ENCODE measurements around the gene CEP76.

The CEP76 gene

GRCh38 chr18:12701161-12701560, 1.4 kb downstream of the CEP76 start:
- TF ChIP-seq, protein P1, sequence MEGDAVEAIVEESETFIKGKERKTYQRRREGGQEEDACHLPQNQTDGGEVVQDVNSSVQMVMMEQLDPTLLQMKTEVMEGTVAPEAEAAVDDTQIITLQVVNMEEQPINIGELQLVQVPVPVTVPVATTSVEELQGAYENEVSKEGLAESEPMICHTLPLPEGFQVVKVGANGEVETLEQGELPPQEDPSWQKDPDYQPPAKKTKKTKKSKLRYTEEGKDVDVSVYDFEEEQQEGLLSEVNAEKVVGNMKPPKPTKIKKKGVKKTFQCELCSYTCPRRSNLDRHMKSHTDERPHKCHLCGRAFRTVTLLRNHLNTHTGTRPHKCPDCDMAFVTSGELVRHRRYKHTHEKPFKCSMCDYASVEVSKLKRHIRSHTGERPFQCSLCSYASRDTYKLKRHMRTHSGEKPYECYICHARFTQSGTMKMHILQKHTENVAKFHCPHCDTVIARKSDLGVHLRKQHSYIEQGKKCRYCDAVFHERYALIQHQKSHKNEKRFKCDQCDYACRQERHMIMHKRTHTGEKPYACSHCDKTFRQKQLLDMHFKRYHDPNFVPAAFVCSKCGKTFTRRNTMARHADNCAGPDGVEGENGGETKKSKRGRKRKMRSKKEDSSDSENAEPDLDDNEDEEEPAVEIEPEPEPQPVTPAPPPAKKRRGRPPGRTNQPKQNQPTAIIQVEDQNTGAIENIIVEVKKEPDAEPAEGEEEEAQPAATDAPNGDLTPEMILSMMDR (IDR thresholded peaks at IDR 0.05; ENCODE audit: low read depth, low read length): no peak

GRCh38 chr18:12699747-12700146, 2.8 kb downstream of the CEP76 start:
- TF ChIP-seq, protein P1 (IDR thresholded peaks at IDR 0.05; ENCODE audit: low read depth, low read length): no peak
- DNase-seq (ENCODE audit: extremely low read depth, low read depth): no peak

More at GRCh38 chr18:12701161-12701560, 1.4 kb downstream of the CEP76 start:
- DNase-seq (ENCODE audit: extremely low read depth, low read depth): no peak

- TF ChIP-seq, protein P1 (IDR thresholded peaks at IDR 0.05; ENCODE audit: low read depth, low read length): no peak
- no peak for DNase-seq (ENCODE audit: extremely low read depth, low read depth)
Observed at GRCh38 chr18:12694032-12694431, 8.5 kb downstream of the CEP76 start.

GRCh38 chr18:12692206-12692605, 10.3 kb downstream of the CEP76 start:
- DNase-seq (ENCODE audit: extremely low read depth, low read depth): no peak
- TF ChIP-seq, protein P1 (IDR thresholded peaks at IDR 0.05; ENCODE audit: low read depth, low read length): no peak

DNA sequence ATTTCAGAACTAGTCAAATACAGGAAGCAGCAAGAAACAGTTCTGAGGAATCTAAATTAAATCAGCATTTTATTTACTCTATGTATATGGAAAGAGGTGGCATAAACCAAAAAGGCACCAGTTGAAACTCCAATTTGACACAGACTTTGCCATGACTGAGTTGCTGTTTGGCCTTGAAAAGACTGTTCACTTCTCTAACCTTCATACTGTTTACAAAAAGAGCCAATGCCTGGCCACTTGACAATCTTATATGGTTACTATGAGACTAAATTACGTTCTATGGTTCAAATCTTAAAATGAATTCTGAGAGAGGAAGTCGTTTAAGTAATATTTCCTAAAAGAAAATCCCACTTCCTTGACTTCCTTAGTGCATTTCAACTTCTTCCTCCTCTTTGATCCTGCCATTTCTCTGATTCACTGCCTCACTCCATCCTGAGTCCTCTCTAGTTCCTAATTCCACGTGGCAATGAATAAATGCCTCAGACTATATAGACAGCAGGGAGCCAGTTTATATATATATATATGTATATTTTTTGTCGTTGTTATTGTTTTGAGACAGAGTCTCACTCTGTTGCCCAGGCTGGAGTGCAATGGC, 13.2 kb downstream of the CEP76 start:
- TF ChIP-seq, protein P1 (IDR thresholded peaks at IDR 0.05; ENCODE audit: low read depth, low read length): no peak
- DNase-seq (ENCODE audit: extremely low read depth, low read depth): no peak

GRCh38 chr18:12686100-12686499, 16.4 kb downstream of the CEP76 start:
- TF ChIP-seq, protein P1 (IDR thresholded peaks at IDR 0.05; ENCODE audit: low read depth, low read length): no peak; the same call in 1 of the 2 replicates
- no peak for DNase-seq (ENCODE audit: extremely low read depth, low read depth)

- TF ChIP-seq, protein P1 (IDR thresholded peaks at IDR 0.05; ENCODE audit: low read depth, low read length): no peak
- DNase-seq (ENCODE audit: extremely low read depth, low read depth): no peak
Observed at GRCh38 chr18:12679183-12679786, 23.2 kb downstream of the CEP76 start.
